GM23338 (cell line): Measurements from ENCODE around the gene ZFAND6.

Experiments used
- CTCF ChIP-seq, 2 experiments: fragments of 200-600 bp in 1 of 2; sonication (generic) in 1 of 2; conservative IDR thresholded peaks; 2 replicates each; pipeline versions ENCODE4 v1.5.1 to v1.6.1; 2016 to 2017; ENCODE audit warnings: antibody characterized with exemption in 2 of 2, low read depth in 2 of 2, mild to moderate bottlenecking in 2 of 2, moderate library complexity in 1 of 2
- EZH2phosphoT487 ChIP-seq: fragments of 200-600 bp; sonication (generic); IDR thresholded peaks from one replicate; pipeline ENCODE4 v1.8.1; 2018; ENCODE audit warnings: antibody characterized with exemption; ENCODE audit not compliant: unreplicated experiment
- REST ChIP-seq: IDR thresholded peaks from one replicate; pipeline ENCODE4 v1.6.1; 2018; ENCODE audit warnings: antibody characterized with exemption; ENCODE audit not compliant: unreplicated experiment
- STAT1 ChIP-seq: IDR thresholded peaks from one replicate; pipeline ENCODE4 v1.6.1; 2016; ENCODE audit warnings: antibody characterized with exemption; ENCODE audit not compliant: unreplicated experiment

GRCh38 chr15:80151576-80151975 lies 92.1 kb downstream of the ZFAND6 start:
- TF ChIP-seq CTCF (conservative IDR thresholded peaks at IDR 0.05; ENCODE audit: low read depth in 2 of 2) (no peak), STAT1 (no peak), REST (no peak), EZH2phosphoT487 (no peak)
